GM23248 (cell line): ENCODE results near the gene NDUFA11. TPM values are rescaled to one million over a fixed set of nuclear protein-coding genes. Genes with fewer than 3 reads are reported as not detected.
"Not testable (repeated sequence)": the region's sequence is repeated elsewhere in the genome, so short reads cannot be mapped to it uniquely, and the experiment has no call there.

Experiments used
- DNase-seq: peaks from one replicate; pipeline ENCODE4 v3.0.0-alpha.2; 2015
- H2AFZ ChIP-seq: fragments of 200-600 bp; sonication (generic); 2 replicates; pipeline ENCODE4 v1.6.1; 2016; ENCODE audit warnings: antibody characterized with exemption
- H3F3A ChIP-seq: fragments of 200-600 bp; sonication (generic); 2 replicates; pipeline ENCODE4 v1.6.1; 2016; ENCODE audit warnings: mild to moderate bottlenecking, antibody characterized with exemption, mixed run types; ENCODE audit not compliant: insufficient read depth
- H3K27ac ChIP-seq: fragments of 200-600 bp; sonication (generic); 2 replicates; pipeline ENCODE4 v1.5.1; 2016; ENCODE audit warnings: mild to moderate bottlenecking
- H3K27me3 ChIP-seq: fragments of 200-600 bp; sonication (generic); replicated peaks from 2 replicates; pipeline ENCODE4 v1.6.1; 2016; ENCODE audit warnings: mild to moderate bottlenecking; ENCODE audit not compliant: insufficient read depth
- H3K36me3 ChIP-seq: fragments of 200-600 bp; sonication (generic); 2 replicates; pipeline ENCODE4 v1.6.1; 2016; ENCODE audit warnings: low read depth, mild to moderate bottlenecking
- H3K4me1 ChIP-seq: fragments of 200-600 bp; sonication (generic); 2 replicates; pipeline ENCODE4 v1.6.1; 2016; ENCODE audit warnings: mild to moderate bottlenecking; ENCODE audit not compliant: insufficient read depth
- H3K4me2 ChIP-seq: fragments of 200-600 bp; sonication (generic); one replicate; pipeline ENCODE4 v1.6.1; 2016; ENCODE audit warnings: mild to moderate bottlenecking; ENCODE audit not compliant: unreplicated experiment
- H3K4me3 ChIP-seq: fragments of 200-600 bp; sonication (generic); 2 replicates; pipeline ENCODE4 v1.5.1; 2016; ENCODE audit warnings: mild to moderate bottlenecking
- H3K79me2 ChIP-seq: fragments of 200-600 bp; sonication (generic); 2 replicates; pipeline ENCODE4 v1.6.1; 2016; ENCODE audit warnings: mild to moderate bottlenecking; ENCODE audit not compliant: insufficient read depth
- H3K9ac ChIP-seq: fragments of 200-600 bp; sonication (generic); 2 replicates; pipeline ENCODE4 v1.6.1; 2016; ENCODE audit warnings: mild to moderate bottlenecking
- H3K9me2 ChIP-seq: fragments of 200-600 bp; sonication (generic); 2 replicates; pipeline ENCODE4 v1.6.1; 2016; ENCODE audit warnings: mixed run types, mild to moderate bottlenecking, moderate library complexity; ENCODE audit not compliant: insufficient read depth
- H3K9me3 ChIP-seq: fragments of 200-600 bp; sonication (generic); one replicate; pipeline ENCODE4 v1.6.1; 2017; ENCODE audit warnings: low read depth
- H4K20me1 ChIP-seq: fragments of 200-600 bp; sonication (generic); 2 replicates; pipeline ENCODE4 v1.6.0; 2016; ENCODE audit not compliant: insufficient read depth
- EZH2 ChIP-seq: fragments of 200-600 bp; sonication (generic); IDR thresholded peaks from 2 replicates; pipeline ENCODE4 v1.6.1; 2018; ENCODE audit warnings: antibody characterized with exemption, mild to moderate bottlenecking; ENCODE audit not compliant: insufficient read depth, poor library complexity, severe bottlenecking
- EZH2phosphoT487 ChIP-seq: fragments of 200-600 bp; sonication (generic); IDR thresholded peaks from 2 replicates; pipeline ENCODE4 v1.6.1; 2018; ENCODE audit warnings: antibody characterized with exemption, moderate library complexity, mild to moderate bottlenecking, low read depth; ENCODE audit not compliant: insufficient read depth
- WGBS, 2 experiments: methylation state at CpG; one replicate each; pipeline ENCODE4 v1.1.6; 2015 to 2017; ENCODE audit warnings: low lambda C conversion rate in 2 of 2, low coverage in 1 of 2; ENCODE audit errors: missing lambda C conversion rate in 2 of 2; 5-methylcytosine and 5-hydroxymethylcytosine counted together
- in situ Hi-C: fragments of 300-500 bp; cut with MboI; formaldehyde crosslinking; loops from 2 replicates; pipeline ENCODE4 v1.15.0; 2020
- polyA plus RNA-seq: library from polyadenylated mRNA; unstranded; fragments of >200 nt; fragmentation: Nextera tagmentation; extraction: Ambion mirVana; gene quantifications from 2 replicates; pipeline ENCODE4 v1.2.1, GENCODE V29; 2016
- total RNA-seq: library from RNA; depleted of rRNA; stranded (reverse); fragments of >200 nt; shearing (Covaris generic); gene quantifications from 2 replicates; pipeline ENCODE4 v1.2.3, GENCODE V29; 2014

NDUFA11 gene
- total and polyA plus RNA-seq, 2 experiments from 2014 or later = 231 to 588 TPM

GRCh38 chr19:5889288-5889971 is 14.2 kb downstream of the NDUFA11 start:
- H3F3A ChIP-seq = no peaks in the 10 kb centered on the region
- H3K27me3 ChIP-seq = no peaks in the 10 kb centered on the region
- H3K4me2 ChIP-seq = no peak overlapping the region
- H3K9me3 ChIP-seq = no peaks in the 10 kb centered on the region
- H4K20me1 ChIP-seq = no peaks in the 10 kb centered on the region
- no peaks in the 10 kb centered on the region for H3K4me1 ChIP-seq
- WGBS, 2 experiments = 31 to 32% methylated on average over 17 of the region's 17 CpGs
- H3K9me2 ChIP-seq = no peaks in the 10 kb centered on the region
- peak; percentile 51 for DNase-seq
- H3K27ac ChIP-seq = no peak overlapping the region
- TF ChIP-seq EZH2phosphoT487 (no peak), EZH2 (no peak)
- no peak overlapping the region for H2AFZ ChIP-seq
- in situ Hi-C loops = no loop called here
- H3K9ac ChIP-seq = no peak overlapping the region
- H3K79me2 ChIP-seq = no peaks in the 10 kb centered on the region
- no peak overlapping the region for H3K4me3 ChIP-seq
- no peaks in the 10 kb centered on the region for H3K36me3 ChIP-seq

GRCh38 chr19:5884065-5884811 is 19.4 kb downstream of the NDUFA11 start:
- H3K9me3 ChIP-seq, H3K27ac ChIP-seq, H4K20me1 ChIP-seq, H3K4me2 ChIP-seq, H3K36me3 ChIP-seq, H3K79me2 ChIP-seq, DNase-seq, H3F3A ChIP-seq, H2AFZ ChIP-seq, H3K27me3 ChIP-seq, H3K9me2 ChIP-seq, H3K4me3 ChIP-seq, H3K4me1 ChIP-seq, in situ Hi-C loops, H3K9ac ChIP-seq: not testable (repeated sequence)
- 79 to 86% methylated on average over 11 of the region's 11 CpGs for WGBS, 2 experiments

- WGBS, 2 experiments = 56 to 58% methylated on average over 13 of the region's 13 CpGs
- in situ Hi-C loops, H2AFZ ChIP-seq, H3K9me2 ChIP-seq, H4K20me1 ChIP-seq, H3K27me3 ChIP-seq, H3K36me3 ChIP-seq, H3K4me2 ChIP-seq, H3K79me2 ChIP-seq, H3K4me3 ChIP-seq, H3K27ac ChIP-seq, H3K9ac ChIP-seq, H3F3A ChIP-seq, DNase-seq, H3K4me1 ChIP-seq, H3K9me3 ChIP-seq: not testable (repeated sequence)
Observed at GRCh38 chr19:5883157-5883873, 20.3 kb downstream of the NDUFA11 start.

- no peaks in the 10 kb centered on the region for H3K9me3 ChIP-seq
- H3K36me3 ChIP-seq = no peaks in the 10 kb centered on the region
- no peak for DNase-seq
- H3K4me1 ChIP-seq = peaks cover 3% of the 10 kb centered on the region; the same call in 1 of the 2 replicates
- in situ Hi-C loops = no loop called here
- peaks cover 11% of the 10 kb centered on the region; the same call in 1 of the 2 replicates for H3K27me3 ChIP-seq
- H3K4me2 ChIP-seq = no peak overlapping the region
- no peak overlapping the region for H3K4me3 ChIP-seq
- WGBS, 2 experiments = 60 to 61% methylated on average over 9 of the region's 9 CpGs
- no peaks in the 10 kb centered on the region for H3F3A ChIP-seq
- no peak overlapping the region for H3K27ac ChIP-seq
- H2AFZ ChIP-seq = no peak overlapping the region
- TF ChIP-seq EZH2 (no peak), EZH2phosphoT487 (no peak)
- H3K79me2 ChIP-seq = no peaks in the 10 kb centered on the region
- no peak overlapping the region for H3K9ac ChIP-seq
- no peaks in the 10 kb centered on the region for H3K9me2 ChIP-seq
- no peaks in the 10 kb centered on the region for H4K20me1 ChIP-seq
Observed at GRCh38 chr19:5882421-5882968, 21.1 kb downstream of the NDUFA11 start.
